HG03025 (cell line): ENCODE measurements around the gene GSTCD.

Experiments used
- ATAC-seq: cut with Tn5 transposase; IDR thresholded peaks from one replicate; pipeline ENCODE4 v1.9.1; 2021; ENCODE audit warnings: mild to moderate bottlenecking, moderate library complexity; ENCODE audit not compliant: unreplicated experiment, low FRiP score

The GSTCD gene

GRCh38 chr4:105870963-105871362 lies 162.4 kb downstream of the GSTCD start:
- ATAC-seq: no peak

DNA sequence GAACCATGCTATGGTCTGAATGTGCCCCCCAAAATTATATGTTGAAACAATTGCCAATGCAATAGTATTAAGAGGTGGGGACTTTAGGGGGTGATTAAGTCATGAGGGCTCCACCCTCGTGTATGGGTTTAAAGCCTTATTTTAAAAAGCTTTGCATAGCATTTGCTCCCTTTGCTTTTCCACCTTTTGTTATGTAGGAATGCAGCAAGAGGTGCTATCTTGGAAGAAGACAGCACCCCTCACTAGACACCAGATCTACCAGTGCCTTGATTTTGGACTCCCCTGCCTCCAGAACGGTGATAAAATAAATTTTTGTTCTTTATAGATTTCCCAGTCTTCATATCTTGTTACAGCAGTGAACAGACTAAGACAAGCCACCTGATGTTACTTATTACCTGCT lies 163.4 kb downstream of the GSTCD start:
- no peak for ATAC-seq

DNA sequence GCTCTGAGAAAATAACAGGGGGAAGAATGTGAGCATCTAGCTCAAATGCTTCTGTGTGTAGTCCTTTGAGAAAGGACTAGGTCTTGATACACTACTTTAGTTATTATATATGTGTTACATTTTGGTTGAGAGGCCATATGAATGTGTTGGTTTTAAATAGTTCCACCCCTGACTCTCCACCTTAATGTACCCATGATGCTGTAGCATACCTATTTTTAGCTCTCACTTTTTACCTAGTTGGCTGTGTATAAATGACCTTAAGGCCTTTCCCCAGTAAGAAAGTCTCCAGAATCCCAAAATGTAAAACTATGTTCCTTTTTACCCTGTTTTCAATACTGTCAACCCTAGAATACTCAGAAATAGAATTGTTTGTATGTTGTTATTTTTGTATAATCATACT lies 166.6 kb downstream of the GSTCD start:
- ATAC-seq: no peak

DNA sequence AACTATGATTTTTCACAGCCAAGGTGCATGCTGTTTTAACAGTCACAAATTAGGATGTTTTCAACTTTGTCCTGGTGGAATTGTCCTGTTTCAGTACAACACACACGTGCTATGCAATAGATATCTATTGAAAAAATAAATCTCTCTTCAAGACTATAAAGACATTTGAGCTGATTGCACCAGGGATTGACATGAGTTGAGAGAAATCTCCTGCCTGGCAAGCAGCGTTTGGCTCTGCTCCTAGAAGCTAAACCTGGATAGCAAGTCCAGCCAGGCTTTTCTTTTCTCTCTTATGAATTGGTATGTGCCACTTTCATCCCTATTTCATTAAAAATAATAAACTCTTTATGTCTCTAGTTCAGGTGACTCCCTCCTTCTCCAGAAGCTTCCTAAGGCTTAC lies 170.1 kb downstream of the GSTCD start:
- ATAC-seq: no peak

GRCh38 chr4:105887508-105887907 lies 178.9 kb downstream of the GSTCD start:
- ATAC-seq: no peak

- ATAC-seq: peak; percentile 28
Measured at GRCh38 chr4:105894660-105895582, 186.3 kb downstream of the GSTCD start, which contains the start of gene NPNT. Gene NPNT (plus strand): TSS chr4:105895471. CDS start chr4:105895653, 182 bp downstream.

GRCh38 chr4:105895583-105896460 lies 187.2 kb downstream of the GSTCD start:
- ATAC-seq: peak; percentile 51

DNA sequence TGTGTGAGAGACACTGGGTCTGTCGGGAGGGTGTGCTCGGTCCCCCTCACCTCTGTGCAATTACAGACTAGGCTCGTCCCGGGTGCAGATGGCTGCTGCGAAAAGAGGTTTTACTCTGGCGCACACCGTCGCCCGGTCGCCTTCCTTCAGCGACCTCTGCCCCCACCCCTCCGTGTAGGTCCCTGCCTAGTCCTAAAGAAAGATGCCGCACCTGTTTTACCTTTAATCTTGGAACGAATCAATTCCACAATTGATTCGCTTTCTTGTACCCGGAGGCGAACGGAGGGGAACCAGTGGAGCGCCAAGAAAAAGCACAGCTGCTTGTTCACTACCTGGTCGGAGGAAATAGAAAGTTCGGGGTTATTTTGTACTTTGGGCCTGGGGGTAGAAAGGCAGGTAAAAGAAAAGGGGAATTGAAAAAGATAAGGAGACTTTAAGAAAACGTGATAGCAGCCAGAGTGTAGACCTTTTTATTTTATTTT lies 187.9 kb downstream of the GSTCD start:
- ATAC-seq: peak; percentile 16
